Naive thymus-derived CD8-positive, alpha-beta T cell (primary cell): Measurements from ENCODE around the gene FAM124A. TPM values are rescaled to one million over a fixed set of nuclear protein-coding genes. Genes with fewer than 3 reads are reported as not detected.

Experiments
- ATAC-seq, 2 donors: fragments of 150-1000 bp; cut with Tn5 transposase in 1 of 2; sonication (Bioruptor Pico), chemical (Tn5 transposase) in 1 of 2; 1 replicate in 1 of 2; 2 replicates in 1 of 2; pipeline ENCODE4 v1.10.0; 2021; ENCODE audit warnings: mild to moderate bottlenecking in 2 of 2, moderate library complexity in 2 of 2
- POLR2A ChIA-PET: fragments of 350-600 bp; sonication (Branson Sonifier 250); formaldehyde crosslinking; loops from one replicate; lab custom pipeline; 2021; ENCODE audit warnings: antibody characterized with exemption; lab: Charles Lee
- DNase-seq, 10 donors: peaks; one replicate each; pipeline versions ENCODE4 v3.0.0 to v3.0.0-alpha.2; 2020 to 2022
- H3K27ac Mint-ChIP-seq, 10 donors: one replicate each; pipeline ENCODE4 v1.8.0; 2020 to 2022; ENCODE audit warnings: mild to moderate bottlenecking in 10 of 10, mixed read lengths in 10 of 10, moderate library complexity in 4 of 10, inconsistent platforms in 1 of 10
- H3K27me3 Mint-ChIP-seq, 5 donors: one replicate each; pipeline ENCODE4 v1.8.0; 2021 to 2022; ENCODE audit warnings: mixed read lengths in 5 of 5
- H3K36me3 Mint-ChIP-seq, 3 donors: one replicate each; pipeline ENCODE4 v1.8.0; 2020 to 2022; ENCODE audit warnings: mixed read lengths in 3 of 3, mild to moderate bottlenecking in 2 of 3, inconsistent platforms in 1 of 3
- H3K4me1 Mint-ChIP-seq, 4 donors: one replicate each; pipeline ENCODE4 v1.8.0; 2021 to 2022; ENCODE audit warnings: mixed read lengths in 4 of 4
- H3K4me3 Mint-ChIP-seq, 10 donors: one replicate each; pipeline ENCODE4 v1.8.0; 2020 to 2022; ENCODE audit warnings: mild to moderate bottlenecking in 10 of 10, mixed read lengths in 10 of 10, moderate library complexity in 6 of 10, inconsistent platforms in 1 of 10
- H3K9me3 Mint-ChIP-seq, 9 donors: one replicate each; pipeline ENCODE4 v1.8.0; 2020 to 2022; ENCODE audit warnings: mixed read lengths in 9 of 9, mild to moderate bottlenecking in 3 of 9, inconsistent platforms in 1 of 9, moderate library complexity in 1 of 9
- polyA plus RNA-seq, 3 donors: library from polyadenylated mRNA; unstranded; fragments of 300-500 nt; fragmentation: Illumina TruSeq; gene quantifications; one replicate each; pipeline ENCODE4 v1.2.3, GENCODE V29; 2021
- total RNA-seq, 8 experiments: library from RNA in 2 of 8; stranded (reverse) in 2 of 8; gene quantifications; one replicate each; pipeline ENCODE4 v1.2.3 and lab custom pipeline; 2021 to 2026

FAM124A gene
- total and polyA plus RNA-seq, 5 experiments from 2014 or later = 0.07 TPM; not detected in 4

DNA sequence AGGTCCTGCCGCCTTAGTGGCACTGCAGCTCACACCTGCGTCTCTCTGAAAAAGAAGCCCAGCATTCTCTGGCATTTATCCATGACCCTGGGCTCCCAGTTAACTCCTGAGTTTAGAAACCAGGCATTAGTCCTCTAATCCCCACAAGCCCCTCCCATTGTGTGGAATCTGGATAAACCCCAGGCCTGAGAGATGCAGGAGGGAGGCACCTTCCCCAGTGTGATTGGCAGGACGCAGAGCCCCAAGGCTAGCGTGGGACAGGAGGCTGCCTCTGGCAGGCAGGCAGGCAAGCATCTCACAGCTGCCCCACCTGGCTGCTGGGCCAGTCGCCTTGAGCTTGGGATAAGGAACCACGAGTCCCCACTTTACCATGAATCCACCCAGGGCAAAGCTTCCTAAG lies 106.3 kb downstream of the FAM124A start:
- Mint-ChIP-seq H3K9me3 (no peaks in the 10 kb centered on the region), H3K36me3 (peaks cover 0 to 4% (median 2%) of the 10 kb centered on the region in 3 donors), H3K27me3 (no peaks in the 10 kb centered on the region), H3K27ac (no peak overlapping the region), H3K4me1 (peaks cover 5 to 18% (median 14%) of the 10 kb centered on the region in 4 donors), H3K4me3 (no peak overlapping the region)
- POLR2A ChIA-PET = no interaction called here
- ATAC-seq (no peak), DNase-seq (no peak)

DNA sequence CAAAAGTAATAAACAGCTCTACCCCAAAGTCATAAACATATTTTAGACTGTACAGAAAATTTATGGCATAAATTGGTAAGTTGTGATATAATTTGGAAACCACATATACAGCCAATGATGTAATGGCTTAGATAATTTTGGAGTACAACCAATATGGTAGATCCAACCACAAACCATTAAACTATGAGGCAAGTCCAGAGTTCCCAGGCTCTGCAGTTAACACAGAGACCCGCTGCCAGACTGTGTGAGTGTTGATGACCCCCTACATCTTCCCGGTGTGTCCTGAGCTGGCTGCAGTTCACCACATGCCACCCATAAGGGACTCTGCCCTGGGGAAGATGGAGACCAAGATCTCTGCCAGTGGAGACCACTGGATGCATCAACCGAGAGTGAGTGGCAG lies 107.4 kb downstream of the FAM124A start:
- Mint-ChIP-seq H3K36me3 (peaks cover 0 to 4% (median 2%) of the 10 kb centered on the region in 3 donors), H3K9me3 (no peaks in the 10 kb centered on the region), H3K4me1 (peaks cover 5 to 18% (median 14%) of the 10 kb centered on the region in 4 donors), H3K27me3 (no peaks in the 10 kb centered on the region), H3K4me3 (no peak overlapping the region), H3K27ac (no peak overlapping the region)
- no peak for DNase-seq
- POLR2A ChIA-PET = no interaction called here
- no peak for ATAC-seq

DNA sequence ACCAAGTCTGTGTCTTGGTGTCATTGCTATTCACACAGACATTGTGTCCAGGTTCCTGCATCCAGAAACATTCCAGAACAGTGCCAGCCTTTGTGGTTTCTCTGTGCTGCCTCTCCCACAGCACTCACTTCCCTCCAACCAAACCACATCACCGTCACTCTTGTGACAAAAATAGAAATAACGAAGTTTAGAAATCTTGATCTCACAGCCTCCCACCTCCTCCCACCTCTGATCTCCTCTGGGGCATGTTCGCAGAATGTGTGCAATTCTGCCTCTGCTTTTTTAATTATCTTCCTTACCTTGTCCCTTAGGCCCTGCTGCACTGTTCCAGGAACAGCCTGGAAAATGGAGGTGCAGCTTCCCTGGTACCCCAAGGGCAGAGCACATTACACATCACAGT lies 108.6 kb downstream of the FAM124A start:
- ATAC-seq = no peak
- no peak overlapping the region for H3K4me3 Mint-ChIP-seq
- H3K9me3 Mint-ChIP-seq = no peaks in the 10 kb centered on the region
- POLR2A ChIA-PET = no interaction called here
- H3K27ac Mint-ChIP-seq = no peak overlapping the region
- H3K36me3 Mint-ChIP-seq = peaks cover 0 to 4% (median 2%) of the 10 kb centered on the region in 3 donors
- H3K27me3 Mint-ChIP-seq = no peaks in the 10 kb centered on the region
- H3K4me1 Mint-ChIP-seq = peaks cover 5 to 18% (median 14%) of the 10 kb centered on the region in 4 donors
- no peak for DNase-seq

DNA sequence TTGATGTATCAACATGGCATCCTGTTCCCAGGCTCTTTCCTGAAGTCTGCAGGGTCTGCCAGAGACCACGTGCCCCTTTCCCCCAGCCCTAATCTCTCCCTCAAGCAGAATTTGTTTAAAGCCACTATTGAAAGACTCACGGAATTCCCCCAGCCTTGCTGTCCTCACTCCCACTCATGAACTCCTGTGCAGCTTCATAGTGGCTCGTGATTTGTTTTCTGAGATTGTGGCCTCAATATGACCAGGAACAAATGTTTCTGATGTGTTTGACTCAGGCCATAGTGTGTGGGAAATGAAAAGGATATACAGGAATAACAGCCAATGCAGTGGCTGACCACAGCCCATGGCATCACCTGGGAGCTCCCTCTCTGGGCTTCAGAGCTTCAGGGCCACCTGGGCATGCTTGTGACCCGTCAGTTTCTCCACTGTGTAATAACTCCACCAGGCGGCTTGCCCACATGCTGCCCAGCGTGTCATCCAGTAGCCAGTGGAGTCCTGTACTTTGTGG lies 109.2 kb downstream of the FAM124A start:
- Mint-ChIP-seq H3K9me3 (no peaks in the 10 kb centered on the region), H3K27me3 (no peaks in the 10 kb centered on the region), H3K4me1 (peaks cover 5 to 18% (median 14%) of the 10 kb centered on the region in 4 donors), H3K36me3 (peaks cover 0 to 4% (median 2%) of the 10 kb centered on the region in 3 donors), H3K4me3 (no peak overlapping the region), H3K27ac (peak overlapping the region in 1 of 10 donors; percentile 6)
- DNase-seq (no peak), ATAC-seq (no peak)
- POLR2A ChIA-PET = interaction anchor here (0.6 kb wide), 1 partner anchor 59 kb away, joined by 3 read pairs; no protein-coding TSS in a partner anchor

DNA sequence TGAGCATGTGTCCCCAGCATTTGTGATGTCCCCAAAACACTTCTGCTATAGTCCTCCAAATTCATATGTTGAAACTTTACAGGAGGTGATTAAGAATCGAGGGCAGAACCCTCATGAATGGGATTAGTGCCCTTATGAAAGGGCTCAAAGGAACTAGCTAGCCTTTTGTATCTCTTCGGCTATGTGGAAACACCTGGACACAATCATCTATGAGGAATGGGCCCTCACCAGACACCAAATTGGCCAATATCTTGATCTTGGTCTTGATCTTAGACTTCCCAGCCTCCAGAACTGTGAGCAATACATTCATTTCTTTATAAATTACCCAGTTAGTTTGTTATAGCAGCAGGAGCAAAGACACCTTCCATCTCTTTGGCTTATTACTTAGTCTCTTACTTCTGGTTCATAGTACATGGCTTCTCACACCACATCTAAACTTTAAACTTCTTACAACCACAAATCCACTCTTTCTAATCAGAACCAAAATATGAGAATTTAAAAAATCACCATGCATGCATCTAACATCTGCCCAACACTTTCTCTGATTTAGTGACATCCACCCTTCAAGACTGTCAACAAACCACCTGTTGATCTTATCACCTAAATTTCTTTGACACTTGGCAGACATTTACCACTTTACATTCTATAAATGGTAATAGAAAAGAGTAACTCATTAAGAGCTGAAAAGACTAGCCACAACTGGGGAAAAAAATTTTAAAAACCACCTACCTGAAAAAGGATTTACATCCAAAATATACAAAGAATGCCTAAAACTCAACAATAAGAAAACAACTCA lies 110.6 kb downstream of the FAM124A start:
- POLR2A ChIA-PET = no interaction called here
- H3K4me3 Mint-ChIP-seq = no peak overlapping the region
- ATAC-seq (no peak), DNase-seq (no peak)
- H3K36me3 Mint-ChIP-seq = peaks cover 0 to 4% (median 2%) of the 10 kb centered on the region in 3 donors
- no peaks in the 10 kb centered on the region for H3K9me3 Mint-ChIP-seq
- no peak overlapping the region for H3K27ac Mint-ChIP-seq
- H3K4me1 Mint-ChIP-seq = peaks cover 5 to 18% (median 14%) of the 10 kb centered on the region in 4 donors
- no peaks in the 10 kb centered on the region for H3K27me3 Mint-ChIP-seq

DNA sequence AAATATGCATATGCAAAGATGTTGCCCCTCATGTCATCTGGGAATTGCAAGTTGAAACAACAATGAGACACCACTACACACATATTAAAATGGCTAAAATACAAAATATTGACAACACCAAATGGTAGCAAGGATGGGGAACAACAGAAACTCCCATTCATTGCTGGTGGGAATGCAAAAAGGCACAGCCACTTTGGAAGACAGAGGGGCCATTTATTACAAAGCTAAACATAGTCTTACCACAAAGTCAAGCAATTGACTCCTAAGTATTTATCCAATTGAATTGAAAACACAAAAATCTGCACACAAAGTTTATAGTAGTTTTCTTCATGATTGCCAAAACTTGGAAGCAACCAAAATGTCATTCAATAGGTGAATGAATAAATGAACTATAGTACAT lies 111.2 kb downstream of the FAM124A start:
- Mint-ChIP-seq H3K9me3 (no peaks in the 10 kb centered on the region), H3K4me1 (peaks cover 5 to 18% (median 14%) of the 10 kb centered on the region in 4 donors), H3K36me3 (peaks cover 0 to 4% (median 2%) of the 10 kb centered on the region in 3 donors), H3K27ac (no peak overlapping the region), H3K4me3 (no peak overlapping the region), H3K27me3 (no peaks in the 10 kb centered on the region)
- POLR2A ChIA-PET = no interaction called here
- DNase-seq (no peak), ATAC-seq (no peak)

DNA sequence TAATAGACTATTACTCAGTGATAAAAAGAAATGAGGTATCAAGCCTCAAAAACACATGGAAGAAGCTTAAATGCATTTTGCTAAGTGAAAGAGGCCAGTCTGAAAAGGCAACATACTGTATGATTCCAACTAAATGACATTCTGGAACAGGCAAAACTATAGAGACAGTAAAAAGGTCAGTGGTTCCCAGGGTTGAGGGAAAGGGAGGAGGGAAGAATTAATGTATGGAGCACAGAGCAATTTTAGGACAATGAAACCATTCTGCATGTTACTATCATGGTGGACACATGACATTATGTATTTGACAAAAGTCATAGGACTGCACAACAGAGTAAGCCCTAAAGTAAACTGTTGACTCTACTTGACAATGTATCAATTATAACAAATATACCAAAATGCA lies 111.6 kb downstream of the FAM124A start:
- Mint-ChIP-seq H3K36me3 (peaks cover 0 to 4% (median 2%) of the 10 kb centered on the region in 3 donors), H3K9me3 (no peaks in the 10 kb centered on the region), H3K4me1 (peaks cover 5 to 18% (median 14%) of the 10 kb centered on the region in 4 donors), H3K4me3 (no peak overlapping the region), H3K27ac (no peak overlapping the region), H3K27me3 (no peaks in the 10 kb centered on the region)
- POLR2A ChIA-PET = no interaction called here
- no peak for DNase-seq
- ATAC-seq = no peak

Other genes starting within 250 kb of the FAM124A start
- not detected for gene C13orf42, start 111.1 kb upstream of the FAM124A start, total RNA-seq
- not detected for gene C13orf42, start 111.1 kb upstream of the FAM124A start, polyA plus RNA-seq
- not detected for gene SERPINE3, start 117.3 kb downstream of the FAM124A start, total RNA-seq
- not detected for gene SERPINE3, start 117.3 kb downstream of the FAM124A start, polyA plus RNA-seq
- gene INTS6, start 230.6 kb downstream of the FAM124A start, total RNA-seq = 10 to 100 TPM; 60.2 to 66.5 TPM
- gene INTS6, start 230.6 kb downstream of the FAM124A start, polyA plus RNA-seq = 10 to 100 TPM; 20.9 to 25.1 (median 23.9) TPM